GM12878 (cell line): Measurements from ENCODE around the gene ENOX1. TPM values are rescaled to one million over a fixed set of nuclear protein-coding genes. Genes with fewer than 3 reads are reported as not detected.

ENCODE experiments used
- ATAC-seq: fragments of 200-7000 bp; cut with Tn5 transposase; 3 replicates; pipeline ENCODE4 v1.9.1; 2020; ENCODE audit warnings: mild to moderate bottlenecking, moderate library complexity
- BruUV-seq: library from RNA; stranded (reverse); fragments of 400-500 nt; replicated peaks from 2 replicates; lab custom pipeline; 2021; lab: Mats Ljungman, UMichigan
- CTCF ChIA-PET: fragments of 300-600 bp; sonication (Branson Sonifier 250); formaldehyde crosslinking; extraction: SDS; loops from one replicate; lab custom pipeline; 2021; ENCODE audit warnings: inconsistent platforms; lab: Yijun Ruan, JAX
- POLR2A ChIA-PET: fragments of 350-600 bp; formaldehyde crosslinking; extraction: SDS; loops from one replicate; lab custom pipeline; 2021; ENCODE audit warnings: inconsistent platforms; lab: Charles Lee
- RAD21 ChIA-PET: fragments of 300-600 bp; sonication (Branson Sonifier 250); formaldehyde crosslinking; loops from one replicate; lab custom pipeline; 2023; ENCODE audit warnings: antibody characterized with exemption; ENCODE audit not compliant: unreplicated experiment; lab: Charles Lee
- SMC1A ChIA-PET: fragments of 300-600 bp; sonication (Branson Sonifier 250); formaldehyde crosslinking; loops from one replicate; lab custom pipeline; 2023; ENCODE audit not compliant: unreplicated experiment, uncharacterized antibody; lab: Charles Lee
- DNase-seq: peaks from one replicate; pipeline ENCODE4 v3.0.0-alpha.2; 2011; ENCODE audit warnings: low read depth, low spot score
- FAIRE-seq: peaks from 3 replicates; lab custom pipeline; 2011; peaks lifted over from hg19 to GRCh38; lab: Jason Lieb, UNC
- H2AFZ ChIP-seq: 2 replicates; pipeline ENCODE4 v1.6.0; 2011; ENCODE audit warnings: low read depth, low read length, control low read depth; ENCODE audit not compliant: control insufficient read depth
- H3K27ac ChIP-seq: 2 replicates; pipeline ENCODE4 v1.5.1; 2011; ENCODE audit warnings: control low read depth; ENCODE audit not compliant: control insufficient read depth, insufficient read depth
- H3K27me3 ChIP-seq, 2 experiments: replicated peaks in 1 of 2; 2 replicates each; pipeline versions ENCODE4 v1.6.0 to v1.6.1; 2011; ENCODE audit warnings: low read length in 1 of 2; ENCODE audit not compliant: control insufficient read depth in 2 of 2, insufficient read depth in 2 of 2
- H3K36me3 ChIP-seq, 2 experiments: 2 replicates each; pipeline ENCODE4 v1.5.1; 2011; ENCODE audit warnings: low read length in 1 of 2; ENCODE audit not compliant: control insufficient read depth in 2 of 2, insufficient read depth in 2 of 2
- H3K4me1 ChIP-seq: 2 replicates; pipeline ENCODE4 v1.6.1; 2011; ENCODE audit warnings: mild to moderate bottlenecking, low read length, moderate library complexity, mixed read lengths; ENCODE audit not compliant: control insufficient read depth, insufficient read depth
- H3K4me2 ChIP-seq: 2 replicates; pipeline ENCODE4 v1.6.0; 2011; ENCODE audit warnings: control low read depth; ENCODE audit not compliant: control insufficient read depth, insufficient read depth
- H3K4me3 ChIP-seq: fragments of 200-600 bp; sonication (generic); 2 replicates; pipeline ENCODE4 v1.5.1; 2016
- H3K79me2 ChIP-seq: 2 replicates; pipeline ENCODE4 v1.6.0; 2011; ENCODE audit warnings: low read length; ENCODE audit not compliant: control insufficient read depth, insufficient read depth
- H3K9ac ChIP-seq: 2 replicates; pipeline ENCODE4 v1.8.0; 2011; ENCODE audit warnings: low read length, control low read depth, mixed read lengths; ENCODE audit not compliant: control insufficient read depth, insufficient read depth
- H3K9me3 ChIP-seq: replicated peaks from 3 replicates; pipeline ENCODE4 v1.5.1; 2011; ENCODE audit warnings: mild to moderate bottlenecking, low read length; ENCODE audit not compliant: control insufficient read depth, insufficient read depth
- H4K20me1 ChIP-seq: 2 replicates; pipeline ENCODE4 v1.6.0; 2011; ENCODE audit not compliant: control insufficient read depth, insufficient read depth
- KLF5 ChIP-seq: fragments of 450-650 bp; IDR thresholded peaks from 2 replicates; pipeline ENCODE4 v1.6.1; 2014; ENCODE audit warnings: mild to moderate bottlenecking; ENCODE audit not compliant: partially characterized antibody
- NR2F1 ChIP-seq: fragments of 450-650 bp; conservative IDR thresholded peaks from 2 replicates; pipeline ENCODE4 v1.6.1; 2017; ENCODE audit warnings: mild to moderate bottlenecking
- POLR2AphosphoS5 ChIP-seq: IDR thresholded peaks from 2 replicates; pipeline ENCODE4 v1.6.1; 2011; ENCODE audit warnings: mild to moderate bottlenecking, low read length, inconsistent platforms
- RFX5 ChIP-seq: IDR thresholded peaks from 2 replicates; pipeline ENCODE4 v1.6.1; 2011; ENCODE audit warnings: low read depth, low read length, improper control_type of control experiment
- SUZ12 ChIP-seq: fragments of 200-600 bp; sonication (generic); IDR thresholded peaks from one replicate; pipeline ENCODE4 v1.6.1; 2018; ENCODE audit warnings: antibody characterized with exemption, mild to moderate bottlenecking; ENCODE audit not compliant: unreplicated experiment
- TAF1 ChIP-seq: IDR thresholded peaks from 2 replicates; pipeline ENCODE4 v1.6.1; 2011; ENCODE audit warnings: mild to moderate bottlenecking, low read depth, low read length, borderline replicate concordance
- YBX1 ChIP-seq: fragments of 450-650 bp; IDR thresholded peaks from 2 replicates; pipeline ENCODE4 v1.6.1; 2016; ENCODE audit warnings: antibody characterized with exemption
- WGBS: methylation state at CpG from one replicate; pipeline ENCODE4 v1.1.6; 2016; ENCODE audit warnings: low lambda C conversion rate; ENCODE audit not compliant: insufficient replicate concordance, insufficient coverage; ENCODE audit errors: missing lambda C conversion rate; 5-methylcytosine and 5-hydroxymethylcytosine counted together
- in situ Hi-C: fragments of 300-500 bp; cut with MboI; formaldehyde crosslinking; loops from 9 replicates; pipeline ENCODE4 v1.14.3; 2018; ENCODE audit warnings: mixed read lengths
- intact Hi-C: fragments of 100-400 bp; cut with micrococcal nuclease; formaldehyde crosslinking; loops from one replicate; pipeline ENCODE4 v1.14.2; 2022; ENCODE audit not compliant: unreplicated experiment
- polyA plus RNA-seq, 11 experiments: library from polyadenylated mRNA; depleted of rRNA in 4 of 11; unstranded in 6 of 11; stranded (reverse) in 5 of 11; fragments of >200 nt; fragmentation: Nextera tagmentation in 4 of 11; fragmentation: Illumina TruSeq in 1 of 11; extraction: Ambion mirVana in 4 of 11; extraction: Trizol in 1 of 11; gene quantifications; 1 replicate in 1 of 11; 2 replicates in 10 of 11; pipeline versions ENCODE4 v1.2.1 to v1.2.3, GENCODE V29; 2011 to 2016; ENCODE audit warnings: inconsistent platforms in 2 of 11, missing spikeins in 2 of 11, low read depth in 1 of 11
- total RNA-seq, 4 experiments: library from RNA; depleted of rRNA in 3 of 4; stranded (reverse); fragments of >200 nt in 3 of 4; fragmentation: Illumina TruSeq in 1 of 4; extraction: Trizol in 1 of 4; gene quantifications; 2 replicates each; pipeline versions ENCODE4 v1.2.1 to v1.2.3, GENCODE V29; 2013 to 2021
- TF ChIP-seq, protein P1 (sequence below): fragments of 450-650 bp; IDR thresholded peaks from 2 replicates; pipeline ENCODE4 v1.6.1; 2014; ENCODE audit warnings: mild to moderate bottlenecking

Gene ENOX1
- total and polyA plus RNA-seq, 10 of the 15 experiments (the other 5 are each of a cell fraction or from before 2014, with no cell fraction given): 0.11 to 0.26 (median 0.15) TPM

DNA sequence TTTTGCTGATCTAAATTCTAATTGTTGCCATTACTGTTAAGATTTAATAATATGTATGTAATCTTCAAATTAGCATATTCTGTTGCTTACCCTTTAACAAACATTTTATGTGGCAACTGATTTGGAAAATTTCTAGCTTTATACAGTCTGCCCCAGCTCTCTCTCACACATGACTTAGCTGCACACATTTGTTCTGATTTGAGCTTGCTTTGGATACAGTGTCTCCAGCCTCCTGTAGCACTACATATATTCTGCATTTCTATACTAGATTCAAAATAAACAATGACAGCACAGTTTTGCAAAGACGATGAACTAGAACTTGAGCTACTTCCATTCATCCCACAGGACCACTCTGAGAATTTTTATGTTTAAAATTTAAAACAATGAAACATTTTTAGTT lies 508.6 kb downstream of the ENOX1 start (continued):
- TF ChIP-seq SUZ12 (no peak), TAF1 (no peak)

DNA sequence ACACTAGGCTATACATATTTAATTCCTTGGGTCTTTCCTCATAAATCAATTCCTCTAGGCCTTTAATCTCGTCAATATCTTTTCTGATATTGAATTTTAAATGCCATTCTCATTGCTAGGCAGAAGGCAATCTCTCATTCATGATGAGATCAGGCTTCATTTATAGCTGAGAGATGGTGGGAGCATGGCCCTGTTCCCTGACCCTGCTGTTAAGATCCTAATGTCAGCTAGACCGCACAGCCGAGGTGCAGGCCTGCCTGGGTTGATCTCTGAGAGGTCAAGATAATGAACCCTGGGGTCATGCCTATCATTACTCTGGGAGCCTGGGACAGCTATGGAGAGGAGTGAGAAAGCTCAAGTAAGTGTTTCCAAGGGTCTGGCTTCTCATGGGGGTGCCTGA lies 509.6 kb downstream of the ENOX1 start:
- WGBS: 49% methylated on average over 3 of the region's 3 CpGs

More for the DNA sequence above, 509.6 kb downstream of the ENOX1 start:
- in situ Hi-C loops: no loop called here
- CTCF ChIA-PET: no interaction called here
- Histone ChIP-seq H3K27me3 (no peaks in the 10 kb centered on the region; a peak in 2 of 4 replicates), H3K4me1 (no peaks in the 10 kb centered on the region), H3K4me3 (no peak overlapping the region), H3K79me2 (no peaks in the 10 kb centered on the region), H4K20me1 (no peaks in the 10 kb centered on the region), H3K4me2 (no peak overlapping the region), H3K9me3 (no peaks in the 10 kb centered on the region), H3K36me3 (no peaks in the 10 kb centered on the region), H3K9ac (no peak overlapping the region), H2AFZ (no peak overlapping the region), H3K27ac (no peak overlapping the region)
- SMC1A ChIA-PET: interaction anchor here (1.2 kb wide), 1 partner anchor 8 kb away, joined by 5 read pairs; no protein-coding TSS in a partner anchor
- no TSS peak for BruUV-seq
- ATAC-seq: no peak
- no peak for FAIRE-seq
- intact Hi-C loops: no loop called here
- RAD21 ChIA-PET: interaction anchor here (0.6 kb wide), 1 partner anchor 64 kb away, joined by 3 read pairs; no protein-coding TSS in a partner anchor
- TF ChIP-seq NR2F1 (no peak), RFX5 (no peak), POLR2AphosphoS5 (no peak), YBX1 (no peak), KLF5 (no peak)
- TF ChIP-seq, protein P1, sequence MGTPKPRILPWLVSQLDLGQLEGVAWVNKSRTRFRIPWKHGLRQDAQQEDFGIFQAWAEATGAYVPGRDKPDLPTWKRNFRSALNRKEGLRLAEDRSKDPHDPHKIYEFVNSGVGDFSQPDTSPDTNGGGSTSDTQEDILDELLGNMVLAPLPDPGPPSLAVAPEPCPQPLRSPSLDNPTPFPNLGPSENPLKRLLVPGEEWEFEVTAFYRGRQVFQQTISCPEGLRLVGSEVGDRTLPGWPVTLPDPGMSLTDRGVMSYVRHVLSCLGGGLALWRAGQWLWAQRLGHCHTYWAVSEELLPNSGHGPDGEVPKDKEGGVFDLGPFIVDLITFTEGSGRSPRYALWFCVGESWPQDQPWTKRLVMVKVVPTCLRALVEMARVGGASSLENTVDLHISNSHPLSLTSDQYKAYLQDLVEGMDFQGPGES: no peak
- POLR2A ChIA-PET: no interaction called here
- no peak for DNase-seq
